Measurements from ENCODE around the gene C1D.

Gene C1D

DNA sequence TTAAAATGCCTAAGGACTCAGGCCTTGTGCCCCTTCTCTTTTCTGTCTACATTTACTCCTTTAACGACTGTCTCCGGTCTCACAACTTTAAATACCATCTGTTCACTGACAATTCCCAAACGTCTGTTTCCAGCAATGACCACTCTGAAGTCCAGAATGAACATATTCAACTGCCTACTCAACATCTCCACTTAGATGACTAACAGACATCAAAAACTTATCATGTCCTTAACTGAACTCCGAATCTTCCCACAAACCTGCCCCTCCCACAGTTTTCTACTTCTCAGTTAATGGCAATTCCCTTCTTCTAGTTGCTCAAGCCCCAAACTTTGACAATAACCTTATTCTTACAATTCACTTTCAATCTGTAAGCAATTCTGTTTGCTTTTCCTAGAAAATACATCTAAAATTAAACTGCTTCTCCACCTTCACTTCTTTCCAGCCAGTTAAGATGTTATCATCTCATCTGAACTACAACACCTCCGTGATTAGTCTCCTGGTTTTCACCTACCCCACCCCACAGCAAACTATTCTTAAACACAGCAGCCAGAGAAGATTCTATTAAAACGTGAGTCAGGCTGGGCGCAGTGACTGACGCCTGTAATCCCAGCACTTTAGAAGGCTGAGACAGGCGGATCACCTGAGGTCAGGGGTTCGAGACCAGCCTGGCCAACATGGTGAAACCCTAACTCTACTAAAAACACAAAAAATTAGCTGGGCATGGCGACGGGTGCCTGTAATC is 2.8 kb downstream of the C1D start:
- no peak overlapping the region for H2AFZ ChIP-seq (ENCODE audit: low read depth)
- H3K36me3 ChIP-seq (ENCODE audit: insufficient read depth): no peaks in the 10 kb centered on the region
- H4K20me1 ChIP-seq (ENCODE audit: insufficient read depth): no peaks in the 10 kb centered on the region
- peaks cover 70% of the 10 kb centered on the region for H3K79me2 ChIP-seq (ENCODE audit: insufficient read depth, low read depth)
- no peak overlapping the region for H3K9ac ChIP-seq
- no peak overlapping the region for H3K27ac ChIP-seq
- no peak overlapping the region for H3K4me3 ChIP-seq (IDR thresholded peaks at IDR 0.05; ENCODE audit: insufficient read depth, low read depth, low read length)
- no peaks in the 10 kb centered on the region for H3K27me3 ChIP-seq (ENCODE audit: insufficient read depth, low read depth)
- peaks cover 18% of the 10 kb centered on the region for H3K4me1 ChIP-seq (ENCODE audit: low read depth, poor library complexity, severe bottlenecking)
- H3K4me2 ChIP-seq: no peak overlapping the region
- TF ChIP-seq, protein P1, sequence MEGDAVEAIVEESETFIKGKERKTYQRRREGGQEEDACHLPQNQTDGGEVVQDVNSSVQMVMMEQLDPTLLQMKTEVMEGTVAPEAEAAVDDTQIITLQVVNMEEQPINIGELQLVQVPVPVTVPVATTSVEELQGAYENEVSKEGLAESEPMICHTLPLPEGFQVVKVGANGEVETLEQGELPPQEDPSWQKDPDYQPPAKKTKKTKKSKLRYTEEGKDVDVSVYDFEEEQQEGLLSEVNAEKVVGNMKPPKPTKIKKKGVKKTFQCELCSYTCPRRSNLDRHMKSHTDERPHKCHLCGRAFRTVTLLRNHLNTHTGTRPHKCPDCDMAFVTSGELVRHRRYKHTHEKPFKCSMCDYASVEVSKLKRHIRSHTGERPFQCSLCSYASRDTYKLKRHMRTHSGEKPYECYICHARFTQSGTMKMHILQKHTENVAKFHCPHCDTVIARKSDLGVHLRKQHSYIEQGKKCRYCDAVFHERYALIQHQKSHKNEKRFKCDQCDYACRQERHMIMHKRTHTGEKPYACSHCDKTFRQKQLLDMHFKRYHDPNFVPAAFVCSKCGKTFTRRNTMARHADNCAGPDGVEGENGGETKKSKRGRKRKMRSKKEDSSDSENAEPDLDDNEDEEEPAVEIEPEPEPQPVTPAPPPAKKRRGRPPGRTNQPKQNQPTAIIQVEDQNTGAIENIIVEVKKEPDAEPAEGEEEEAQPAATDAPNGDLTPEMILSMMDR (conservative IDR thresholded peaks at IDR 0.05; ENCODE audit: low read depth, low read length): no peak

DNA sequence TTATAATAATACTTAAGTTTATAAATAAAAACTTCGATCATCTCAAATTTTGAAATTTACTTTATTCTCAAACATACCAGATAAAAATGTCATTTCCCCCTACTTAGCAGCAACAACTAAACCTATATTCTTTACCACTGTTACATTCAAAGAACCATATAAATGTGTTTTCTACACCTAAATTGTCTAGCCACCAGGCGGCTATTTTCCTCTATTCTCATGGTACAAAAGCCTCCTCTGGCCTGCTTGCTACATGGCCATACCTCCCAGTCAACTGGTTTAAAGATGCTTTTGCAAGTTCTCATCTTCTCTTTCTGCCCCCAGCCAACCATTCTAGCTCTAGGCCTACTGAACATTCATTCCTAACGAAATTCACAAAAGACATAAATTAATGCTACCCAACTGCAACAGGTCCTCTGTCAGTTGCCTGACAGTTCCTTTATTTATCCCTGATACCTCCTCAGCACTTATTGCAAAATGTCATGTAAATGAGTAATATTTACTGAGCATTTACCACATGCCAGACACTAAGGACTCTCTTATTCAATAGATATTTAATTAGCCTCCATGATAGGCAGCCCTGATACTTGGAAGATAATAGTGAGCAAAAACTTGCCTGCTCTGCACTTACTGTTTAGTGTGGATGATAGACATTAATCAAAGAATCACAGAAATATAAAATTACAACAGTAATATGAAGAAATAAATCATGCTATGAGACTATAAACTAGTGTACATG is 5.0 kb downstream of the C1D start:
- peaks cover 12% of the 10 kb centered on the region for H3K4me1 ChIP-seq (ENCODE audit: low read depth, poor library complexity, severe bottlenecking)
- no peaks in the 10 kb centered on the region for H3K36me3 ChIP-seq (ENCODE audit: insufficient read depth)
- TF ChIP-seq, protein P1 (conservative IDR thresholded peaks at IDR 0.05; ENCODE audit: low read depth, low read length): no peak
- H3K27me3 ChIP-seq (ENCODE audit: insufficient read depth, low read depth): no peaks in the 10 kb centered on the region
- H3K79me2 ChIP-seq (ENCODE audit: insufficient read depth, low read depth): peaks cover 91% of the 10 kb centered on the region
- no peak overlapping the region for H2AFZ ChIP-seq (ENCODE audit: low read depth)
- no peak overlapping the region for H3K27ac ChIP-seq
- no peak overlapping the region for H3K9ac ChIP-seq
- H4K20me1 ChIP-seq (ENCODE audit: insufficient read depth): no peaks in the 10 kb centered on the region
- no peak overlapping the region for H3K4me2 ChIP-seq
- no peak overlapping the region for H3K4me3 ChIP-seq (IDR thresholded peaks at IDR 0.05; ENCODE audit: insufficient read depth, low read depth, low read length)

DNA sequence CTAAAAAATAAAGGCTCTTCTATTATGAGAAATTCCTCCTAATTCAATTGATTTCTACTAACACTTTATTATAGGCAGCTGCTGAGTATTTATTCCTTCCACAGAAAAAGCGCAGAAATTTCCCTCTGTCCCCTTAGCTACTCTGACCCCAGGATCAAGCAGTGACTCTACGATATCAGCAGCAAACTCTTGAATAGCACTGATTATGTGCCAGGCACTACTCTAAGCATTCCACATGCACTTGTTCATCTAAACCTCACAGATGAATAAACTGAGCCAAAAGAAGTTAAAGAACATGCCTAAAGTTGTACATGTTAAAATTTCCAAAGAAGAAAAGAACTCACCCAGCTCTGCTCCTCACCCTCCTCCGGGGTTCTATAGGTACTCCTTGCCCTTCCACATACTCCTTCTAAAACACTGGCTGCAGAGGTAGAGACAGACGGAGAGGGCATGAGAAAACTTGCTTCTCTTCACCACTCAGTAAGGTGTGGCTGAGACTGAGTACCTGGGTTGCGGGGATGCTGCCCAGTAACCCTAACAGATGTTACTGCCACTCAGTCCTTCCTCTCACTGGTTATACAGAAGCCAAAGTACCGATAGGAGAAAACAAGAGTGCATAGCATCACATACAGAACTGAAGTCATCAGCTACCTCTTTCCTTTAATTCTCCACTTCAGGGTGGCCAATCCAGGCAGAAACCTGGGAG is 9.9 kb downstream of the C1D start:
- TF ChIP-seq, protein P1 (conservative IDR thresholded peaks at IDR 0.05; ENCODE audit: low read depth, low read length): no peak
- no peaks in the 10 kb centered on the region for H4K20me1 ChIP-seq (ENCODE audit: insufficient read depth)
- peaks cover 64% of the 10 kb centered on the region for H3K79me2 ChIP-seq (ENCODE audit: insufficient read depth, low read depth)

DNA sequence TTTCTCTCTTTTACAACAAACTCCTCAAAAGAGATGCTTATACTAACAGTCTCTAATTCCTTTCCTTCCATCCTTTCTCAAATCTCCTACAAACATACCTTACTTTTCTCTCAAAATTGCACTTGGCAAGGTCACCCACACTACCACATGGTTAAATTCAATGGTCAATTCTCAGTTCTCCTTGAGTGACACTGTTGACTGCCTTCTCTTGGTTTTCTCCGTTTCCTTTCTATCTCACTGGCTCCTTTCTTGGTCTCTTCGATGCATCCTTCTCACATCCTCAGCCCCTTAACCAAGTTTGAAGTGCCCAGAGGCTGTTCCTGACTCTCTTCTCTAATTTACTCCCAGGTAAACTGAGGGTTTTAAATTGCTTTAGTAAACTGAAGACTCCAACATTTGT is 12.5 kb downstream of the C1D start:
- Histone ChIP-seq H3K79me2 (ENCODE audit: insufficient read depth, low read depth) (peaks cover 52% of the 10 kb centered on the region), H3K9ac (no peak overlapping the region), H3K4me2 (no peak overlapping the region), H3K27ac (no peak overlapping the region), H3K4me3 (IDR thresholded peaks at IDR 0.05; ENCODE audit: insufficient read depth, low read depth, low read length) (no peak overlapping the region), H4K20me1 (ENCODE audit: insufficient read depth) (no peaks in the 10 kb centered on the region), H3K4me1 (ENCODE audit: low read depth, poor library complexity, severe bottlenecking) (no peaks in the 10 kb centered on the region), H3K27me3 (ENCODE audit: insufficient read depth, low read depth) (no peaks in the 10 kb centered on the region), H2AFZ (ENCODE audit: low read depth) (no peak overlapping the region), H3K36me3 (ENCODE audit: insufficient read depth) (no peaks in the 10 kb centered on the region)
- TF ChIP-seq, protein P1 (conservative IDR thresholded peaks at IDR 0.05; ENCODE audit: low read depth, low read length): no peak

More for the DNA sequence above, 9.9 kb downstream of the C1D start:
- H3K27me3 ChIP-seq (ENCODE audit: insufficient read depth, low read depth): no peaks in the 10 kb centered on the region
- no peaks in the 10 kb centered on the region for H3K36me3 ChIP-seq (ENCODE audit: insufficient read depth)
- no peak overlapping the region for H3K27ac ChIP-seq
- no peak overlapping the region for H3K4me3 ChIP-seq (IDR thresholded peaks at IDR 0.05; ENCODE audit: insufficient read depth, low read depth, low read length)
- H3K4me1 ChIP-seq (ENCODE audit: low read depth, poor library complexity, severe bottlenecking): no peaks in the 10 kb centered on the region
- H3K4me2 ChIP-seq: no peak overlapping the region
- H3K9ac ChIP-seq: no peak overlapping the region
- no peak overlapping the region for H2AFZ ChIP-seq (ENCODE audit: low read depth)

Data from KMS-11 (cell line).